HG03045 (cell line): ENCODE data around the gene DYSF.

Experiments used
- ATAC-seq: cut with Tn5 transposase; IDR thresholded peaks from one replicate; pipeline ENCODE4 v1.9.1; 2021; ENCODE audit warnings: mild to moderate bottlenecking, moderate library complexity; ENCODE audit not compliant: unreplicated experiment

DYSF gene

GRCh38 chr2:71684226-71685072 lies 231.1 kb downstream of the DYSF start:
- ATAC-seq = no peak

GRCh38 chr2:71685073-71685848 lies 231.9 kb downstream of the DYSF start:
- no peak for ATAC-seq

GRCh38 chr2:71685941-71686611 lies 232.7 kb downstream of the DYSF start:
- ATAC-seq = no peak

GRCh38 chr2:71686781-71687180 lies 233.4 kb downstream of the DYSF start:
- no peak for ATAC-seq

GRCh38 chr2:71687412-71687811 lies 234.1 kb downstream of the DYSF start:
- no peak for ATAC-seq

GRCh38 chr2:71688530-71688929 lies 235.2 kb downstream of the DYSF start:
- no peak for ATAC-seq

GRCh38 chr2:71689393-71689792 lies 236.0 kb downstream of the DYSF start:
- ATAC-seq = no peak

GRCh38 chr2:71689968-71690834 lies 236.8 kb downstream of the DYSF start:
- no peak for ATAC-seq

GRCh38 chr2:71690876-71691475 lies 237.6 kb downstream of the DYSF start:
- ATAC-seq = no peak

GRCh38 chr2:71691747-71692441 lies 238.5 kb downstream of the DYSF start:
- ATAC-seq = no peak

GRCh38 chr2:71692621-71693277 lies 239.4 kb downstream of the DYSF start:
- no peak for ATAC-seq

GRCh38 chr2:71693286-71694270 lies 240.2 kb downstream of the DYSF start:
- no peak for ATAC-seq

- no peak for ATAC-seq
These were observed 241.3 kb downstream of the DYSF start for GRCh38 chr2:71694501-71695234.

- no peak for ATAC-seq
These were observed 242.1 kb downstream of the DYSF start for GRCh38 chr2:71695235-71696120.

GRCh38 chr2:71696381-71696780 lies 243.0 kb downstream of the DYSF start:
- no peak for ATAC-seq
